Right ventricle myocardium superior (tissue), 1 donor: ENCODE measurements around the gene PCBP3. TPM values are rescaled to one million over a fixed set of nuclear protein-coding genes. Genes with fewer than 3 reads are reported as not detected.
"Not testable (repeated sequence)": the region's sequence is repeated elsewhere in the genome, so short reads cannot be mapped to it uniquely, and the experiment has no call there.

Experiments used
- ATAC-seq: fragments of 200-7000 bp; cut with Tn5 transposase; one replicate; pipeline ENCODE4 v1.9.1; 2020; ENCODE audit warnings: mild to moderate bottlenecking; ENCODE audit not compliant: poor library complexity
- DNase-seq: peaks from one replicate; pipeline ENCODE4 v3.0.0-alpha.2; 2020
- intact Hi-C: fragments of 100-400 bp; cut with DNase I; formaldehyde crosslinking; loops from one replicate; pipeline ENCODE4 v1.11.2; 2022
- total RNA-seq: library from RNA; stranded (reverse); fragmentation: NEBNext Ultra II Directional; extraction: Animal tissue kit (Norgen Biotek cat#: 25700); gene quantifications from one replicate; pipeline ENCODE4 v1.2.1, GENCODE V29; 2021
- donor health status: DM: no; HTN: yes; CAD: no; lungs with severe emphysema.

PCBP3 gene
- total RNA-seq, 1 donor from 2014 or later = 2.0 TPM

DNA sequence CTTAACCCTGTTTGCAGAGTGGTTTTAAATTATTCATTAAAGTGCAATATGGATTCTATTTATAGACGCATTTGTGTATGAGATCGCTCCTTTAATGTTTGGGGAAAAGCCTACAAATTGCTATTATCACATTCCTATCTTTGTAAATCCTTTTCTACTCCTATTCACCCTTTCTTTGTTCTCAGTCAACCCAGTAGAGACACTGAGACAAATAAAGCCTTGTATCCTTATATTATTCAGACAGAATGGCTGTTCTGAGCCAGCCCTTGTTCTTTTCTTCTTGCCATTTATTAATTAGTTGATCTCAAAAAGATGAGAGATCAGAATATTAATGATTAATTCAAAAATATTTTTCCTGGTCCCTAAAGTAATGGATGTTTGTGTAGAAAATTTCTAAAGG is 8.4 kb downstream of the PCBP3 start:
- DNase-seq = no peak
- no peak for ATAC-seq
- intact Hi-C loops = no loop called here

DNA sequence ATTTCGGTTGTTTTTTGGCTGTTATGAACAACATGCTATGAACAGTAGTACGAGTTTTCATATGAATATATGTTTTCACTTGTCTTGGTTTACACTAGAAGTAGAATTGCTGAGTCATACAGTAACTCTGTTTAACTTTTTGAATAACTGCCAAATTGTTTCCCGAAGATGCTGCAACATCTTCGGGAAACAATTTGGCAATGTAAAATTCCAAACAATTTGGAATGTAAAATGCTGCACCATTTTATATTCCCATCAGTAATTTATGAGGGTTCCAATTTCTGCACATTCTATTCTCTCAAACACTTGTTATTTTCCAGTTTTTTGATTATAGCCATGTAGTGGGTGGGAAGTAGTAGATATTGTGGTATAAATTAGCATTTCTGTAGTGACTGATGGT is 11.6 kb downstream of the PCBP3 start:
- DNase-seq (no peak), ATAC-seq (no peak)
- intact Hi-C loops = no loop called here

- intact Hi-C loops, ATAC-seq, DNase-seq: not testable (repeated sequence)
These were observed 12.6 kb downstream of the PCBP3 start for GRCh38 chr21:45656114-45656513.

DNA sequence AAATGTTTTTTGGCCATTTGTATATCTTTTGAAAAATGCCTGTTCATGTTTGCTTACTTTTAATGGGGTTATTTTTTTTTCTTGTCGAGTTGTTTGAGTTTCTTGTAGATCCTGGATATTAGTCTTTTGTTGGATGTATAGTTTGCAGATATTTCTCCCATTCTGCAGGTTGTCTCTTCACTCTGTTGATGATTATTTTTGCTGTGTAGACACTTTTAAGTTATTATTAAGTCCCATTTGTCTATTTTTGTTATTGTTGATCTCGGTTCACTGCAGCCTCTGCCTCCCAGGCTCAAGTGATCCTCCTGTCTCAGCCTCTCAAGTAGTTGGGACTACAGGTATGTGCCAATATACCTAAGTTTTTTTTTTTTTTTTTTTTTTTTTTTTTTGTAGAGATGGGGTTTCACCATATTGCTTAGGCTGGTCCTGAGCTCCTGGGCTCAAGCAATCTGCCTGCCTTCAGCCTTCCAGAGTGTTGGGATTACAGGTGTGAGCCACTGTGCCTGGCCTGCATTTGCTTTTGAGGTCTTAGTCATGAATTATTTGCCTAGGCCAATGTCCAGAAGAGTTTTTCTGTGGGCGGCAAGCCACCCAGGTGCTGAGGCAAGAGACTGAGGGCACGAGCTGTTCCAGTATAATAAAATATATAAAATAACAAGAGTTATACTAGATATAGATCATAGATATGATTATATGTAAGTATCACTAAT is 18.5 kb downstream of the PCBP3 start:
- ATAC-seq, DNase-seq, intact Hi-C loops: not testable (repeated sequence)

GRCh38 chr21:45662623-45663245 is 19.2 kb downstream of the PCBP3 start:
- ATAC-seq, DNase-seq, intact Hi-C loops: not testable (repeated sequence)

DNA sequence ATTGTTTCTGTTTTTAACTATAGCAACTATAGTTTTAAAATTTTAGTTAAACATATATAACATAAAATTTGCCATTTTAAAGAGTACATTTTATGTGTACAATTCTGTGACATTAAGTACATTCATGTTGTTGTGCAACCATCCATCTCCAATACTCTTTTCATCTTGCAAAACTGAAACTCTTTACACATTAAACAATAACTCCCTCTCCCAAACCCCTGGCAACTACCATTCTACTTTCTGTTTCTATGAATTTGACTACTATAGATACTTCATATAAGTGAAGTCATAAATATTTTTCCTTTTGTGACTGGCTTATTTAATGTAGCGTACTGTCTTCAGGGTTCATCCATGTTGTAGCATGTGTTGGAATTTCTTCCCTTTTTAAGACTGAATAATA is 25.9 kb downstream of the PCBP3 start:
- ATAC-seq (no peak), DNase-seq (no peak)
- intact Hi-C loops = no loop called here

DNA sequence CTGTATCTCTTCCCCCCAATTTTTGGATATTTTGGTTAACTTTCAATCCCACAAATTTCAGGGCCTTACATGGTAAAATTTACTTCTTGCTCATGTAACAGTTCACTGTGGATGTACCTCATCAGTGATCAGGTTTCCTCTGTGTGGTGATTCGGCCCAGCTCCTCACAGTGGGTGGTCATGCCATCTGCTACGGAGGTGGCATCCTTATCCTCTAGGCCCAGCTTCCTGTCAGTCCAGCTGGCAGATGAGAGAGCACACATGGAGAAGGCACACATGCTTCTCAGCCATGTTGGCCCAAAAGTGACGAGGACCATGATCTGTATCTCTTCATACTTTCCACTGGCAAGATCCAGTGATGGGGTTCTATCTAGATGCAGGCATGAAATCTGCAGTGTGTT is 27.2 kb downstream of the PCBP3 start:
- ATAC-seq (no peak), DNase-seq (no peak)
- intact Hi-C loops = no loop called here

DNA sequence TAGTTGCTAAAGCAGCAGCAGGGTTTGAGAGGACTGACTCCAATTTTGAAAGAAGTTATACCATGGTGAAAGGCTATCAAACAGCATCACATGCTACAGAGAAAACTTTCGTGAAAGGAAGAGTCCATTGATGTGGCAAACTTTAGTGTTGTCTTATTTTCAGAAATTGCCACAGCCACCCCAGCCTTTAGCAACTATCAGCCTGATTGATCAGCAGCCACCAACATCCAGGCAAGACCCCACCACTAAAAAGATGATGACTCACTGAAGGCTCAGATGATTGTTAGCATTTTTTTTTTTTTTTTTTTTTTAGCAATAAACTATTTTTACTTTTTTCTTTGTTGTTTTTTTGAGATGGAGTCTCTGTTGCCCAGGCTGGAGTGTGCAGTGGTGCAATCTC is 35.3 kb downstream of the PCBP3 start:
- intact Hi-C loops, DNase-seq, ATAC-seq: not testable (repeated sequence)

DNA sequence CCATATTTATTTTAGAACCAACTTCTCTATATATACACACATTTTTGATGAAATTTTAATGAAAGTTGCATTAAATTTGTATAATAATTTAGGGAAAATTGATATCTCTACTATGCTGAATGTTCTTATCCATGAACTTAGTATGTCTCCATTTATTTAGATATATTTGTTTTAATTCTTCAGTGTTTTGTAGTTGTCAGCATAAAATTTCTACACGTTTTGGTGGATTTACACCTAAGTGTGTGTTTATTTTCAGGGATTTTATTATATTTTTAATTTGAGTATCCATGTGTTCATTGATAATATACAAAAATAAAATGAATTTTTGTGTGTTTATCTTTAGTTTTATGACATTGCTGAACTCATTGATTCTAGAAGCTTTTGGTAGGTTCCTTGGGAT is 36.7 kb downstream of the PCBP3 start:
- DNase-seq (no peak), ATAC-seq (no peak)
- intact Hi-C loops = no loop called here

DNA sequence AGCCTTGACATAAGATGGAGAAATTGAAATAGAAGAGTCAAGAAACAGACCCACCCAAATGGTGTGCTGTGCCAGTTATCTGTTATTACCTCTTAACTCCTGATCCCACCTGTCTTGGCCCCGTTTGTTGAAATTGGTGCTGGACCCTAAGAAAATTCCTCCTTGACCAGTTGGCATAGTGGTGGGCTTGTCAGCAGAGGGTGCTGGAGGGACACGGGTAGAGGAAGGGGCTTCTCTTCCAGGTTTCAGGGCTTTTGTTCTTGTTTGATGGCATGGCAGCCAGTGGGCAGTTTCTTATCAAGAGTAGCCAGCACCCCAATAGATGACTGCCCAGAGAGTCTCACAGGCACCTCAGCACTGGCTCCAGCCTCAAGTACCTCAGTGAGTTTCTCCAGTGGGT is 51.6 kb downstream of the PCBP3 start:
- ATAC-seq (no peak), DNase-seq (no peak)
- intact Hi-C loops = no loop called here

- ATAC-seq = peak; percentile 77
- peak; percentile 74 for DNase-seq
- intact Hi-C loops = no loop called here
These were observed 55.1 kb downstream of the PCBP3 start for GRCh38 chr21:45698493-45699184.

GRCh38 chr21:45699251-45699942 is 55.9 kb downstream of the PCBP3 start:
- DNase-seq (no peak), ATAC-seq (no peak)
- intact Hi-C loops = no loop called here

- intact Hi-C loops = no loop called here
These were observed 56.4 kb downstream of the PCBP3 start for GRCh38 chr21:45699966-45700365.

GRCh38 chr21:45700461-45700860 is 56.9 kb downstream of the PCBP3 start:
- ATAC-seq (no peak), DNase-seq (no peak)
- intact Hi-C loops = no loop called here

More at GRCh38 chr21:45699966-45700365, 56.4 kb downstream of the PCBP3 start:
- no peak for DNase-seq
- ATAC-seq = no peak

DNA sequence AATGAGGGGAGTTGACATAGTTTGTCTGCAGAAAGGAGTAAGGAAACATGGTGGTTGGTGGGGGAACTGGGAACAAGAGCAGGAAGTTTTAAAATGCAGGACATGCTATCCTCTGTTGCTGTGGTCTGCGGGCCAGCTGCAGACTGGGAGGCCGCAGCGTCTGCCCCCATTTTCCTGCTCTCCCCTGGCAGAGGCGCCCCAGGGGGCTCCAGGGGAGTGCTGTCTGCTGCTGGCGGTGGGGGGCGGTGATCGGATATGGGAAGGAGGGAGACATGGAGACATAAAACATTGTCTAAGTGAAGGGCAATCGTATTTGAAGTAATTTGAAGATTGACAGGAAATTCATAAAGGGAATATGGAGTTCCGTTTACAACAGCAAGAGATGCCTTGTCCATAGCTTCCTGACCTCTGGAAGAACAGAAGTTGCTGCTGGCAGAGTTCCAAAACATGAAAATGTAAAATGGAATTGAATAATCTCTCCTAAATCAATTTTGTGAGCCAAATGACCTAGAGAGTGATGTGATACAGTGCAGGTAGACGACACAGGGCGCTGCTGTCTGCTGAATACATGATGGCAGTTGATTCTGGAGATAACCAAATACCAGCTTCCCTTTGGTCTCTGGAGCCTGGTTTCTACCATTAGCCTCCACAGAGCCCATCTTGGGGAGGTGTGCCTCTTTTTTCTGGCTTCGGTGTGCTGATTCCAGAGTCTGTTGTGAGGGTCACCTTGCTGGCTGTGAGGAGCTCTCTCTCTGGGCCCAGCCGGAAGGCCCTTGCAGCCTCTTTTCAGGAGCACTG is 61.0 kb downstream of the PCBP3 start:
- ATAC-seq (no peak), DNase-seq (no peak)
- intact Hi-C loops = no loop called here

DNA sequence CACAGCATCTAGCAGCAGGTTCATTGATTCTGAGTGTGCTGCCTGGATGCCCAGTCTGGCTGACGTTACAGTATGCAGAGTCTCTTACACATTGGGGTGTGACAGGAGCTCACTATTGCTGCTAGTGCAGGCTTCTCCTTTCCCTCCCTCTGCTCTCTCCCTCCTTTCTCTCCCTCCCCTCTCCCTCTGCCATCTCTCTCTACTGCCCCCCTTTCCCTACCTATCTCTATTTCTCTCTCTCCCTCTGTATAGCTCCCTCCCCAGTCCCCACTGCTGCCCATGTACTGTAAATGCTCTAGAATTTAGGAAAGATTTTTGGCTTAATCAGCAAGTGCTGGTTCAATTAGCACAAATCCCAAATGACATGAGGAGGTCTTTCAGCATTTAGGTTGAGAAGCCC is 62.8 kb downstream of the PCBP3 start:
- intact Hi-C loops = no loop called here
- DNase-seq (no peak), ATAC-seq (no peak)

- no peak for ATAC-seq
- intact Hi-C loops = no loop called here
These were observed 65.6 kb downstream of the PCBP3 start for GRCh38 chr21:45709173-45709572.

DNA sequence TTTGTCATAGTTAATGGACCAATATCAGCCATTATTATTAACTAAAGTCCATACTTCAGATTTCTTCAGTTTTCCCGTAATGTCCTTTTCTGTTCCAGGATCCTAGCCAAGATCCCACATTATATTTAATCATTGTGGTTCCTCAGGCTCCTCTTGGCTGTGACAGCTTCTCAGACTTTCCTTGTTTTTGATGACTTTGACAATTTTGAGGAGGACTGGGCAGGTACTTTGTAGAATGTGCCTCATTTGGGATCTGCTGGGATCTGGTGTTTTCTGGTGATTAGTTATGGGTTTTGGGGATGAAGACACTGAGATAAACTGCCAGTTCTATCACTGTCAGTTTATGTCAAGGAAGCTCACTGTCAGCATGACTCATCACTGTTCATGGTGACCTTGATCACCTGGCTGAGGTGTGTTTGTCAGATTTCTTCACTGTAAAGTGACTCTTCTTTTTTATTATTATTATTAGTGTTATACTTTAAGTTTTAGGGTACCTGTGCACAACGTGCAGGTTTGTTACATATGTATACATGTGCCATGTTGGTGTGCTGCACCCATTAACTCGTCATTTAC is 66.3 kb downstream of the PCBP3 start:
- no peak for DNase-seq
- intact Hi-C loops = no loop called here
- ATAC-seq = no peak

More at GRCh38 chr21:45709173-45709572, 65.6 kb downstream of the PCBP3 start:
- no peak for DNase-seq
